Raji (cell line): Measurements from ENCODE around the gene ZFYVE28.

ENCODE experiments used
- POLR2A ChIP-seq: IDR thresholded peaks from 2 replicates; pipeline ENCODE4 v1.6.1; 2011; ENCODE audit warnings: low read depth, low read length, control low read depth; ENCODE audit not compliant: insufficient read depth

The ZFYVE28 gene

DNA sequence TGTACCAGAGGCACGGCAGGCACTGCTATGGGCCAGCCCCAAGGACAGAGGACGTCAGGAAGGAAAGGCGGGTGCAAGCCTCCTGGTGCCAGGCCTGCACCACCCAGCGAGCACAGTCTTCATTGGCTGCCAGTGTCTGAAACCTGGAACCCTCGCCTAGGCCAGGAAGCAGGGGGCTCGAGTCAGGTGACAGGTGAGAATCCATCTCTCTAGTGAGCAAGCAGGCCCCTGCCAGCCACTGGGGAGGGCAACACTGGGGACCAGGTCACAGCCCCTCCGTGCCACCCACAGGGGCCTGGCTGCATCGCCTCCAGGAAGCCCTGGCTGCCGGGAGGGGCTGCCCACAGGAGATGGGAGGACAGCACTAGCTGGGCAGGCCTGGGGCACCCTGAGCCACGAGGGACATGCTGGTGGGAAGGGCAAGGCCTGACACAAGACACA lies 169.6 kb downstream of the ZFYVE28 start:
- no peak for TF ChIP-seq POLR2A

DNA sequence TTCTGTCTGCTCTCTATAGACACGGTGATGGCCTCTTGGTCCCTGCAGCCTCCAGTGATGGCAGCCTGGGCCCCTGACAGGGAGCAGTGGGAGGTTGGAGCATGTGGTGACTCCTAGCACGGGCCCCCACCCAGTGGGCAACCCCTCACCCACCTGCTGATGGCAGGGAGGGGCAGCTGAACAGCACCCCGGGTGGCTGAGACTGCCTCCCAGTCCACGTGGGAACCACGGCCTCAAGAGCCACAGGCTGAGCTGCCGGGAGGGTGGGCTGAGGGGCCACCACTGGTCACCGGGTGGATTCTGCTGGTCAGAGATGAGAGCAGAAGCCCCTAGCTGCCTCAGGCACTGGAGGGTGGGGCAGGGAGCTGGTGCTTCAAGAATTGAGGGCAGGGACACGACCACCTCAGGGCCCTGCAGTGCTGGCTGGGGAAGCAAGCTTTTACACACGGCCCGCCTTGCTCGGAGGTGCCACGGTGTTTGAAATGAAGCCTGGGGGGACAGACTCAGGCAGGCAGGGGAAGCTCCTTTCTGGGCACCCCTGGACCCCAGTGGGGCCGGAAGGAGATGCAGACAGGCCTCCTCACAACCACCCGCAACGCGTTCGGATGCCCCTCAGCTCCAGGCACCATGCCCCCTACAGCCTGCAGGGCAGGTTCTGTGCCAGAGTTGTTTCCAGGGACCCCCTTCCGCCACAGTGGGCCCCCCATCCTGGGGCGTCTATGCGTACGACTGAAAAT lies 170.2 kb downstream of the ZFYVE28 start:
- TF ChIP-seq POLR2A = no peak

DNA sequence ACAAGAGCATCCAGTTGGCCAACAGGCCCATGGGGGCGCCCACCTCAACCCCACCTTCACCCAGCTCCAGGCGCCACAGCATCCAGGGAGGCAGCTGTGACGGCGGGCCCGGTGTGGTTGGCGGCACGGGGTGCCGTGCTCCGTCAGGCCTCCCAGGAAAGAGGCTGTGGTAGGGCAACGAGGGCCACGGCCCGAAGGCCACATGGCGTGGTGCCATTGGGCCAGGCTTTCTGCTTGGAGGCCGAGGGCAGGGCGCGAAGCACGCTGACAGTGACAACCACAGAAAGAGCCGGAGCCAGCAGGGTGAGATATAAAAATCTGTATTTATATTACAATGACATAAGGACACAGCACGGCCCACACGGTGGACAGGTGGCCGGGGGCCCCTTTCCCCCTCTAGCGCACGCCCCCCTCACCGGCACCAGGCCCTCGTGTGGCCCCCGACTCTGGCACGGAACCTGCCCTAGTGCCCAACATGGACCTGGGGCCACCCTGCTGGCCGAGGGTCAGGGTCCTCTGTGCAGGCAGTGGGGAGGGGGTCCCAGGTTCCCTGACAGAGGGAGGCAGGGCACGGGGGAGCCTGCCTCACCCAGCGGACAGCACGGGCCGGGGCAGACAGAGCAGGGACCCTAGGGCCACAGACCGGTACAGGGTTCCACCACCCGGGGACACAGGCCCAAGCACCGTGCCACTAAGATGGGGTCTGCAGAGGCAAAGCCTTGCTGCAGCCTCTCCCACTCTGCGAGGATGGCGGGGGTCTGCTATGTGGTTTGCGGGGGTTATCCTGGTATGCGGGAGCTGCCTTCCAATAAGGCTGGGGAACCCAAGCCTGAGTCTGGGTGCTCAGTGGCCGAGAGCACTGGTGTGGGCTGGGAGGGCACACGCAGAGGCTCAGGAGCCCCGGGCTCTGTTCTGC lies 171.1 kb downstream of the ZFYVE28 start:
- no peak for TF ChIP-seq POLR2A

DNA sequence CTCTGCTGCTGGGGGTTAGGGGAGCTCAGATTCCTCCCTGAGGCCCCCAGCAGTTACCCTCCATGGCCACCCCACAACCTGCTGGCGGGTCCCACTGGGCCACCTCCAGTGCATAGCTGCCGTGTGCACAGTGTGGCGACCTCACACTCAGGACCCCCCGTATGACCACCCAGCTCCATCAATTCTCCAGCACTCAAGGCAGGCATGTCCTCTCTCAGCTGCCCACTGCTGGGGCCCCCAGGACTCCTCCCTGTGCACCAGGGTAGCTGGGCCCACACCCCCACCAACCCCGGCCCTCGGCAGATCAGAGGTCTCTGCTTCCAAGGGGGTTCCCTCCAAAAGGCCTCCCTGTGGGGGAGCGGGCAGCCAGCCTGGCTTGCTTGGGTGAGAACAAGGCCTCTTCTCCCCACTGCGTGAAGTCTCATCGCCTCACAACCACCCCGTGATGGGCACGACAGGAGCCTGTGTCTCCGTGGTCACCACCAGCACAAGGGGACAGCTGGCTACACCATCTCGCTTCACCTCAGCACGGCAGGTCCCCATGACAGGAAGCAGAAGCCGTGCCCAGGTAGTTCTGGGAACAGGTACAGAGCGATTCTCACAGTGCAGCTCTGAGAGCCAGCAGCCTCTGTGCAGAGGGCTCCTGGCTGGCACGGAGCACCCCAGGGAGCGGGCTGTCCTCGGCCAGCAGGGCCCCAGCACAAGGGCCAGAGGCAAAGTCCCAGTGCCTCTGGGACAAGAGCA lies 171.9 kb downstream of the ZFYVE28 start:
- TF ChIP-seq POLR2A = no peak

GRCh38 chr4:2245787-2246275 lies 172.6 kb downstream of the ZFYVE28 start:
- no peak for TF ChIP-seq POLR2A

- TF ChIP-seq POLR2A = no peak
Observed at GRCh38 chr4:2245057-2245786, 173.2 kb downstream of the ZFYVE28 start.

DNA sequence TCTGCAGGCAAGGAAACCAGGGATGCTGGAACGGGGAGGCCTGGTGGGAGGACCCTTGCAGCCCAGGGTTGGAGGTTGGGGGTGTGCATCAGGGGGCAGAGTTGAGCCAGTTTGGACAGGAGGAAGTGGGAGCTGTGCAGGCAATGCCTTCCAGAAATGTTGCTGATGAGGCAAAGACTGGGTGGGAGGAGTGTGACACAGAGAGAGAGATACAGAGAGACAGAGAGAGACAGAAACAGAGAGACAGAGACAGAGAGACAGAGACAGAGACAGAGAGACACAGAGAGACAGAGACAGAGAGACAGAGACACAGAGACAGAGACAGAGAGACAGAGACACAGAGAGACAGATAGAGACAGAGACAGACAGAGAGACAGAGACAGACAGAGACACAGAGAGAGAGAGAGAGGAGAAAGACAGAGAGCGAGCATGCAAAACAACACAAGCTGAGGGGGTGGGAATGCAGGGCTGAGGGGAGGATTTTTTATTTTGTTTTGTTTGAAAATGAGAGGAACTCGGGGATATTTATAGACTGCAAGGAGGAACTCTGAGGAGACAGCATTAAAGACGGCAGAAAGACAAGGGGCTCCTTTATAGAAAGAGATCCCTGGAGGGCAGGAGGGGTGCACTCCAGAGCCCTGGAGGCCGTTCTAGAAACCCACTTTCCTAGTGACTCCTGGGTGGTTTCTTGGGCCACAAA lies 174.6 kb downstream of the ZFYVE28 start:
- no peak for TF ChIP-seq POLR2A

DNA sequence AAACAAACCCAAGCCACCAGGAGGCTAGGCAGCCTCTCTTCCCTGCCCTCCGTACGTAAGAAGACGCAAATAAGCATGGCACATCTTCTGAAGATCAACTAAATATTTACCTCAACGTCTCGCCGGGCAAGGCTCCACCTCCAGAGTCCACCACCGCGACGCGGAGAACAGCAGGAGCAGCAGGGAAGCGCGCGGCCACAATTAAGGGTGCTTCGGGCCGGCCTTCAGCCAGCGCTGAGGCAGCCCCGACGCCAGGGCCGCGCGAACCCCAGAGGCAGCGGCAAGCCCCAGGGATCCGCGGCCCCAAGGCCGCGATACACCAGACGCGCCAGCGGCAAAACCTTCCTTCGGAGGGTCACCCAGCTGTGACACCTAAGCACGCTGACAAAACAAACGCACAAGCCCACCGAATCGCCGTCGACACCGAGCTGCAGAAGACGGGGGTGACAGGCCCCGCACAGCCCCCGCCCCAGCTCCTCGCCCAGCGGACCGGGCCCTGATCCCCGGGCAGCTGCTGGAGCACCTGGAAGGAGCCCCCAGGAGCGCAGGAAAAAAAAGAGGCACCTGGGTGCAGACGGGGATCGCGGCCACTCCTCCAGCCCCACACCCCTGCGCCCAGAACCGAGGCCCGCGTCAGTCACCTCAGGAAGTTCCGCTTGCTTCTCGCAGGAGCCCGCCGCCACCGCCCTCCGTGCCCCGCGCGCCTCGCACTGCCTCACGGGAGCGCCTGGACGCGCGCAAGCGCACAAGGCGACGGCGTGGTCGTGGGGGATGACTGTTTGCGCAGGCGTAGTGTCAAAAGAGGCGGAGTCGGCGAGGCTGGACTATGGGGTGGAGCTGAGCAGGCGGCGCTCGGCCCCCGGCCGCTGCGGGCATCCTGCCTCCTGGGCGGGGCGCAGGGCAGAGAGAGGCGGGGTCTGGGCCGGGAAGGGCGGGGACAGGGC lies 176.8 kb downstream of the ZFYVE28 start, which contains the start of the genes HAUS3 and POLN:
Gene HAUS3, minus strand, starts transcription at position 712 of the 944 bp plus-strand sequence. CDS start 1,175 bp downstream, outside the sequence.
Gene POLN, minus strand, starts transcription at position 712 of the 944 bp plus-strand sequence. CDS start 12,890 bp downstream, outside the sequence.
- peak; percentile 84 for TF ChIP-seq POLR2A

DNA sequence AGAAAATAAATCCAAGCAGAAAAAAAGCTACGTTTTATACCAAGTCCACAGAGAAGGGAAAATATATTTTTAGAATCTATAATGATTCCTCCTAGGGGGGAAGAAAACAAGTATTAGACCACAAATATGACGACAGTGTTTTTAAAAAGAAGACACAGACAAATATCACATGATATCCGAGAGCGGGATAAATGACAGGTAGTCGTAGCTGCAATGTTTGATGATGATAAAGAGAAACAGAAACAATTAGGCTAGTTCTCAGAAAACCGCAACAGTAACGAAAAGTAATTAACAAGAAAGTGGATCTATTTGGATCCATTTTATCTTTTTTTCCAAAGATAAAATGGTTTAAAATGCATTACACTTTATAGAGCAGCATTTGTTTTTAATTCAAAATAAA lies 177.4 kb downstream of the ZFYVE28 start:
- TF ChIP-seq POLR2A = no peak

DNA sequence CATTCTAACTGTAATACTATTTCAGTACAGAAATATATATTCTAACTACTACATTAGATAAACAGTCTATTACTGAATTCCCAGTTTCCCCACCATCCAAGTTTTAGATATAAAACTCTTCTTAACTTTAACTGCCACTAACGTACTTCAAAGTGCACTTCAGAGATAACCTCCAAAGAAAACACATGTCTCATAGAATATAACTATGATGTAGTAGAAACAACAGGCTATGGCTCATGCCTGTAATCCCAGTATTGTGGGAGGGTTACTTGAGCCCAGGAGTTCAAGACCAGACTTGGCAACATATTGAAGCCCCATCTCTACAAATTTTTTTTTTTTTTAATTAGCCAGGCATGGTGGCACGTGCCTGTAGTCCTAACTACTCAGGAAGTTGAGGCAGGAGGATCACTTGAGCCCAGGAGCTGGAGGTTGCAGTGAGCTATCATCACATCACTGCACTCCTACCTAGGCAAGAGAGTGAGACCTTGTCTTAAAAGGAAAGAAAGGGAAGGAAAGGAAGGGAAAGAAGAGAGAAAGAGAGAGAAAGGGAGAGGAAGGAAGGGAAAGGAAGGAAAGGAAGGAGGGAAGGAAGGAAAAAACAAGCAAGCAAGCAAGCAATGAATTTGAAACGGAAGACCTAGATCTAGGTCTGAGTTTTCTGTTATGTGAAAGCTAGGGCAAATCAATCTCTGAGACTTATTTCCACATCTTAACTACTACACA lies 181.3 kb downstream of the ZFYVE28 start:
- TF ChIP-seq POLR2A = no peak

DNA sequence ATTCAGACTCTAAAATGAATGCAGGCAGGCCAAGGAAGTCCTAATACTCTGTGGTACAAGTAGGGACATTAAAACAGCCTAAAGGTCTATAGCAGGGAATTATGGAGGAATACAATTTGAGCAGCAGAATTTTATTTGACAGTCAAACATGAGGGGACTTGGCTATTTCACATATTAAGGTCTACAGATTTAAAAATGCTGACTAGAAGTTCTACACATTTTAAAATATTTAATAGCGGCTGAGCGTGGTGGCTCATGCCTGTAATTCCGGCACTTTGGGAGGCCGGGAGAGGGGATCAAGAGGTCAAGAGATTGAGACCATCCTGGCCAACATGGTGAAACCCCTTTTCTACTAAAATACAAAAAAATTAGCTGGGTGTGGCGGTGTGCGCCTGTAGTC lies 187.4 kb downstream of the ZFYVE28 start:
- TF ChIP-seq POLR2A = no peak

DNA sequence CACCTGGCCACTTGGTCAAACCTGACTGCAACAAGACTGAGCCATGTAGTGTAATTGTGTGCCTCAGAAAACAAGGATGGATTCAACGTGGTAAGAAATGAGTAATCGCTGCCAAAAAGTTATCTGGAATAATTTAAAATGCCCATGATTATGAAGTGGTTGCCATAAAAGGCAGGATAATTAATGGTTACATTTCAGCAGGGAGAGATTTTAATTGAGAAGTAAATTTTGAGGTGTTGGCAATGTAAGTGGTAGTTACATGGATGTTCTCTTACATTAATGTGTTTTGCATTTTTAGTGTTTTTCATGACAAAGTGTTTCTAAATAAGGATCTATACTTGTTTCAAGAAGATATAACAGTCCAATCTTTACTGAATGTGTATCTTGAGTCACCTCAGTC lies 192.2 kb downstream of the ZFYVE28 start:
- TF ChIP-seq POLR2A = no peak

DNA sequence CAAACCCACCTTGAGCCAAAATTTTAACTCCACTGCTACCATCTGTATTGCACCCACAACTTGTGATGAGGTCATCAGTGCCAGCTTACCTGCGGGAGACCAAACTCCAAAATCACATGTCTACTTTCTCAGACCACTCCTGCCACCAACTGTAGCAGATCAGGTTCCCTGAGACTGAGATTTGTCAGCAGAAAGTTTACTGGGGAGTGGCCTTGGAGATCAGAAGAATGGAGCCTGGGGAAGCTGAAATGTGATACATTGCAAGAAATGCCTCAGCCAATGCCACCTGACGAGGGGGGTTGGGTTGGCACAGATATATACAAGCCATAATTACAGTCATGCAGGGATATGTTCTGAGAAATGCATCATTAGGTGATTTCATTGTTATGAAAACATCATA lies 195.6 kb downstream of the ZFYVE28 start:
- TF ChIP-seq POLR2A = no peak
